HL-60 (cell line): Measurements from ENCODE around the gene ROR1.

Source experiments
- DNase-seq, 2 experiments: peaks; one replicate each; pipeline ENCODE4 v3.0.0-alpha.2; 2010 to 2020; ENCODE audit warnings: low read depth in 1 of 2, low spot score in 1 of 2
- H3K27ac ChIP-seq: fragments of 250-450 bp; sonication (Bioruptor Pico); replicated peaks from 2 replicates; pipeline ENCODE4 v1.5.1; 2020; ENCODE audit warnings: mild to moderate bottlenecking, moderate library complexity
- H3K27me3 ChIP-seq: fragments of 250-450 bp; sonication (Bioruptor Pico); 2 replicates; pipeline ENCODE4 v1.5.1; 2021; ENCODE audit warnings: mild to moderate bottlenecking, moderate library complexity; ENCODE audit not compliant: insufficient read depth, poor library complexity, severe bottlenecking
- H3K4me3 ChIP-seq: replicated peaks from 2 replicates; pipeline ENCODE4 v1.5.1; 2011; ENCODE audit warnings: mild to moderate bottlenecking, control low read depth, low read length; ENCODE audit not compliant: insufficient read depth
- GABPA ChIP-seq: IDR thresholded peaks from 2 replicates; pipeline ENCODE4 v1.6.1; 2012; ENCODE audit warnings: low read depth
- POLR2AphosphoS5 ChIP-seq: IDR thresholded peaks from 2 replicates; pipeline ENCODE4 v1.6.1; 2012; ENCODE audit warnings: low read depth
- REST ChIP-seq: IDR thresholded peaks from 2 replicates; pipeline ENCODE4 v1.6.1; 2012; ENCODE audit warnings: low read depth; ENCODE audit not compliant: insufficient replicate concordance
- SPI1 ChIP-seq: IDR thresholded peaks from 2 replicates; pipeline ENCODE4 v1.6.1; 2012; ENCODE audit warnings: low read depth, mild to moderate bottlenecking, borderline replicate concordance
- TF ChIP-seq, protein P1 (sequence below): IDR thresholded peaks from one replicate; pipeline ENCODE4 v1.5.1; 2011; ENCODE audit warnings: low read length, control low read depth, inconsistent platforms; ENCODE audit not compliant: insufficient read depth

The ROR1 gene

DNA sequence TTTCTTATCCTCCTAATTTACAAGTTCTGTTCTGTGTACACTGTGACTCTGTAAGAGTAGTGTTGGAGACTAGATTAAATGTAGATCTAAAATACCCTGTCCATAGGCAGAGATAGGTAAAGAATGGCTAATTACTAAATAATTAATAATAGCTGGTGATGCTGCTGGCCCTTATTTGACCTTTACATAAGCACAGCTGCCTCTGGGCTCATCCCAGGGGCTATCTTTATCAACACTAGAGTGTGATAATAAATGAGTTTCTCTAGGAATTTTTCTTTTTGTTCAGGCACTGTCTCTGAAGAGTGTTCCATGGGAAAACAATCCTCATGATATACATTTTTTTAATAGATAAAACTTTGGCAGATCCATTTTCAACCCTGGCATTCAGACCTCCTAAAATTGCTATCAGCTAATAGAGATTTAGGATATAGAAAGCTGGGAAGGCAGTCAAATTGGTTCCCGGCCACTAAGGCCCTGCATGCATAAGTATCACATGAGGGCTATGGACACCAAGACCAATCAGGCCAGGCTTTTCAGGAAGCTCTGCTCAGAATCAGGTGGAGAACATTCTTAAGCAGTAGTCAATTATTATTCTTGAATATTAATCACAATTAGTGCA is 107.2 kb downstream of the ROR1 start:
- TF ChIP-seq, protein P1, sequence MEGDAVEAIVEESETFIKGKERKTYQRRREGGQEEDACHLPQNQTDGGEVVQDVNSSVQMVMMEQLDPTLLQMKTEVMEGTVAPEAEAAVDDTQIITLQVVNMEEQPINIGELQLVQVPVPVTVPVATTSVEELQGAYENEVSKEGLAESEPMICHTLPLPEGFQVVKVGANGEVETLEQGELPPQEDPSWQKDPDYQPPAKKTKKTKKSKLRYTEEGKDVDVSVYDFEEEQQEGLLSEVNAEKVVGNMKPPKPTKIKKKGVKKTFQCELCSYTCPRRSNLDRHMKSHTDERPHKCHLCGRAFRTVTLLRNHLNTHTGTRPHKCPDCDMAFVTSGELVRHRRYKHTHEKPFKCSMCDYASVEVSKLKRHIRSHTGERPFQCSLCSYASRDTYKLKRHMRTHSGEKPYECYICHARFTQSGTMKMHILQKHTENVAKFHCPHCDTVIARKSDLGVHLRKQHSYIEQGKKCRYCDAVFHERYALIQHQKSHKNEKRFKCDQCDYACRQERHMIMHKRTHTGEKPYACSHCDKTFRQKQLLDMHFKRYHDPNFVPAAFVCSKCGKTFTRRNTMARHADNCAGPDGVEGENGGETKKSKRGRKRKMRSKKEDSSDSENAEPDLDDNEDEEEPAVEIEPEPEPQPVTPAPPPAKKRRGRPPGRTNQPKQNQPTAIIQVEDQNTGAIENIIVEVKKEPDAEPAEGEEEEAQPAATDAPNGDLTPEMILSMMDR: no peak
- TF ChIP-seq SPI1 (no peak), POLR2AphosphoS5 (no peak), REST (no peak), GABPA (no peak)
- Histone ChIP-seq H3K27me3 (peaks cover 2% of the 10 kb centered on the region), H3K27ac (no peak overlapping the region), H3K4me3 (no peak overlapping the region)
- DNase-seq: no peak

DNA sequence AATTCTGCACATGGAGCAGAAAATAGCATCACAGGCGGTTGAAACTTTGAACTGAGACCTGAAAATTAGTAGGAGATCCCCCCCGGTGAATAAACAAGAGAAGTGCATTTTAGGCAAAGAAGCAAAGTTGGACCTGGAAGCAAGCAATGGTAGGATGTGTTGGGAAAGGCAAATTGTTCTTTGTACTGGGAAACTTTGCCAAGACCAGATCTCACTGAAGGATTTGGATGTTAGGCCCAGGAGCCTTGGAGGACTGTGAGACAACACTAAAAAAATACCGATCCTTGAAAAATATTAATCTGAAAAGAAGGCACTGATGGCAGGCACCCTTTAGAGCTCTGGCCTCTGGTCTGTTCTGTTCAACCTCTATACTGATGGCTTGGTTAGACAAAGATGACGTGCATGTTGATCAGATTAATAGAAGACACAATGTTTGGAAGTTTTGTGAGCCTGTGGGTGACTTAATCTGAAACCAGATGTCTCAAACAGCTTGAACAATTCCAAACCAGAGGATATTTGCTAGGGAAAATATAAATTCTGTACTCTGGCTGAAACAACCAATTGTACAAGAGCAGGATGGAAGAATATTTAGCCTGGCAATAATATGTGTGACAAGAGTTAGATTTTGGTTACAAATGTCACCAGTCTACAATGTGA is 108.4 kb downstream of the ROR1 start:
- TF ChIP-seq GABPA (no peak), SPI1 (no peak), POLR2AphosphoS5 (no peak), REST (no peak)
- TF ChIP-seq, protein P1: no peak
- H3K27ac ChIP-seq: no peak overlapping the region
- peaks cover 2% of the 10 kb centered on the region for H3K27me3 ChIP-seq
- no peak for DNase-seq
- no peak overlapping the region for H3K4me3 ChIP-seq

DNA sequence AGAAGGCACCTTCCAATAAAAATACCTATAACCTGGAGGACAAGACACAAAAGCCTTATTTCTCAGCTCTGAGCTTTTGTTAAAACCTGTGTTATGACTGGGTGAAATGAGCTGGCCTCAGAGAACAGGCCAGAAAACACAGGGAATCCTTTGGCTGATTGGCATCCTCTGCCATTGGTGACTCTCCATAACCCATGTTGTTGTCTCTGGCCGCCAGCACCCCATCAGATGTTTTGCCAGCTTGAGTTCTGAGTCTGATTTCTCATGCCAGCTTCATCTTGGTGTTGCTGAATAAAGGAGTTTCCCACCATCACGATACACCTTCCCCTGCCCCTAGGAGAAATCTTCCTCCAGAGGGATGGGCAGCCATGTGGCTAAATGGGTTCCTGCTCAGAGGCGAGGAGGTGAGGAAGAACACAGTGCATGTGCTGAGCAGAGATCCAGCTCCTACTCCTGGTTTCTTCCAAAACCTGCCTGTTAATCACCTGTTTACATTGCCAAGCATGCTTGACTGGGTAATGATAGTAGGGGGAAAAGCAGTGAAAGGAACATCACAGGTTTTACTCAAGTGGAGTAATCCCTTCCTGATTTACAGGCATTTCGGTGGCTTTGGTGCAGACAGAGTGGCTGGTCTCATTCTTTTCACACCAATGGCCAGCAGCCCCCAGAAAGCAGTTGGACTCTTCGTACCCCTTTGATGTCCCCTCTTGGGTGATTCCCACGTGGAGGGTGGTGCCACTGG is 109.8 kb downstream of the ROR1 start:
- H3K27ac ChIP-seq: no peak overlapping the region
- TF ChIP-seq POLR2AphosphoS5 (no peak), GABPA (no peak), REST (no peak), SPI1 (no peak)
- TF ChIP-seq, protein P1: no peak

More for the DNA sequence above, 109.8 kb downstream of the ROR1 start:
- Histone ChIP-seq H3K27me3 (peaks cover 2% of the 10 kb centered on the region), H3K4me3 (no peak overlapping the region)
- DNase-seq: no peak
